ENCODE measurements around the gene PLIN4.

The PLIN4 gene

DNA sequence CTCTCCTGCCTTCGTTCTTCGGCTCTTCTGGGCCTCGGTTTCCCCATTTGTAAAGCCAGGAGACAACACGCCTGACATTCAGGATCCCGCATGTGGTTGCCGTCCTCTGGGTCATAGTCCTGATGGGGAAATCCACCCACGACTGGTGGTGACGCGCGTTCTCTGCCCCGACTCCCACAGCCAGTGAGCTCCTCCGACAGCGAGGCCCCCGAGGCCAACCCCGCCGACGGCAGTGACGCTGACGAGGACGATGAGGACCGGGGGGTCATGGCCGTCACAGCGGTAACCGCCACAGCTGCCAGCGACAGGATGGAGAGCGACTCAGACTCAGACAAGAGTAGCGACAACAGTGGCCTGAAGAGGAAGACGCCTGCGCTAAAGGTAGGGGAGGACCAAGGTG, 29.8 kb downstream of the PLIN4 start:
- DNase-seq: no peak

DNA sequence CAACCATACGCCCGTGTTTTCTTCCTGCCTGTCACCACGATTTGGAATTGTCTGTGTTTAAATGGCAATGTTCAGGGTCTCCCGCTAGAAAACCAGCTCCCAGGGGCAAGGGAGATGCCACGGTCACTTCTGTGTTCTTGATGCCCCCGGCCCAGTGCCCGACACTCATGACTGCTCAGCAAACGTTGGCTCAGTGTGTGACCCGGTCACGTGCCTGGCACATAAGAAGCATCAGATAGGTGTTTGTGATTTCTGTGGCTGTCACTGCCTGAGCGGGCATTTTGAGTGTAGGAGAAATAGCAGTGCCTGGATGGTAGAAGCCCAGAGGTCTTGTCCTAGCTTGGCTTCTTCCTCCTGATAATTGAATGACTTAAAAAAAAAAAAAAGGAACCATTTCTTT, 30.7 kb downstream of the PLIN4 start:
- no peak for DNase-seq

DNA sequence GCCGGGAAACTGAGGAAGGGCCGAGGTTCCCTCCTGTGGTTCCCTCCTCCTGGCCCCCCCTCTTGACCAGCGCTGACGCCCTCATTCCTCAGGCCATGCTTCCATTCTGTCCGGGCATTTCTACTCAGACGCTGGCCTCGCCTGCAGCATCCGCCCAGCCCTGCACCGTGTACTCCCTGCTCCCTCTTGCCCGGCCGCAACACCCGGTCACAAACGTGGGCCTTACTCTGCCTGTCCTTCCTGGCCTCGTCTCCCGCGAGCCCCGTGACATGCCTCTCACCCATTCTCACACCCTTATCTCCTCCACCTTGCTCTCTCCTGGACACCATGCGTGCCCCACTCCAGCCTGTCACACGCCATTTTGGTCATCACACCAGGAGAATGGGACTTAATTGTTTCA, 34.9 kb downstream of the PLIN4 start:
- DNase-seq: no peak

DNA sequence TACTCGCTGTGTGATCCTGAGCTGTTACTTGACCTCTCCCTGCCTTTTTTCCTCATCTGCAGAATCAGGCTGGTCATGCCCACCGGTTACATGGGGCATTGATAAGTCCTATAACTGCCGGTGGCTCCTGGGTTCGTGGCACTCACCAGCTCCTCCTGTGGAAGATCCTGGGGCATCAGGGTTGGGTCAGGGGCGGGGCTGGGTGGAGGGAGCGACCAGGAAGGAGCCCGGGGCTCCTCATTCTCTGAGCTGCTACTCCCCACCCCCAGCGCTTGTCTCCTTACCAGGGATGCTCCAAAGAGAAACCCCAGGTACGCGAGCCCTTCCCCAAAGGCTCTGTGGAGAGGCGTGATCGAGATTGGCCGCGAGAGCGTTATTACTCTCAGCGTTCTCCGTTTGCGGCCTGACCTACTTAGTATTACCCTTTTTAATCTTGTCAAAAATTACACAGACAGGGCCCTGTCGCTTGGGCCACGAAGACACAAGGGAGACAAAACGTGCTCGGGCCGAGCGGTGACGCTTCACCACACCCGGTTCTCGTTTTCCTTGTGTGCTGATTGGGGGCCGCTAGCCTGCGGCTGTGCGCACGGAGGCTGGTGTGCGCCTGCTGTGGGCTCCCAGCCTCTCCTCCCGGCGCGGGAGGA, 35.4 kb downstream of the PLIN4 start:
- DNase-seq: no peak

DNA sequence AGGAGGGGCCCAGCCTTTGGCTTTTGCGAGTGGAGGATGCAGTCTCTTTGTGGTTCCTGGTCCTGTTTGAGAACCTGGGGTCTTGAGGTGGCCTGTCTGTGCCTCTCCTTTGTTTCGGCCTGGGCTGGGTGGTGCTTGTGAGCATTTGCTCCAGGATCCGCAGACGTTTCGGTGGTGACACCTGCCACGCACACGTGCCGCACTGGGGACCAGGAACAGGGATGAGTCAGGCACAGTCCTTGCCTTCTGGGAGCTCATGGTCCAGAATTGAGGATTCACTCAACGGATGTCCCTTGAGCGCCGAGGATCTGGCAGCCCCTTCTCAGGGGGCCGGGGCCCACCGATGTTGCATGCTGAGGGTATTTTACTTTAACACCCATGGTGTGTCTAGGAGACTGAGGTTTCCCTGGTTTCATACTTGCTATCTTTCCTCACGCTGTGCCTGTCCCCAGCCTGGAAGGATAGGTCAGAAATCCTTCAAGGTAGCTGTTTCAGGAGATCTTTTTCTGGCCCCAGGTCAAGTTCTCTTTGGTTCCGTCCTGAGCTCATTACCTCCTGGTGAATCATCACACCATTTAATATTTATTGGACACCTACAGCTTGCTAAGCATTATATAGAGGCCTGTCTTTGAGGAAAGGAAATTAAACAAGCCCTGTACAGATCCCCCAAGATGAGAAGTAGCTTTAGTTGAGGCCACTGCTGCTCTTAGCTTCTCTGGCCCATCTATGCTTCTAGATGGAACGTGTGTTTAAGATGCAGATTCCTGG, 41.1 kb downstream of the PLIN4 start:
- DNase-seq: no peak

DNA sequence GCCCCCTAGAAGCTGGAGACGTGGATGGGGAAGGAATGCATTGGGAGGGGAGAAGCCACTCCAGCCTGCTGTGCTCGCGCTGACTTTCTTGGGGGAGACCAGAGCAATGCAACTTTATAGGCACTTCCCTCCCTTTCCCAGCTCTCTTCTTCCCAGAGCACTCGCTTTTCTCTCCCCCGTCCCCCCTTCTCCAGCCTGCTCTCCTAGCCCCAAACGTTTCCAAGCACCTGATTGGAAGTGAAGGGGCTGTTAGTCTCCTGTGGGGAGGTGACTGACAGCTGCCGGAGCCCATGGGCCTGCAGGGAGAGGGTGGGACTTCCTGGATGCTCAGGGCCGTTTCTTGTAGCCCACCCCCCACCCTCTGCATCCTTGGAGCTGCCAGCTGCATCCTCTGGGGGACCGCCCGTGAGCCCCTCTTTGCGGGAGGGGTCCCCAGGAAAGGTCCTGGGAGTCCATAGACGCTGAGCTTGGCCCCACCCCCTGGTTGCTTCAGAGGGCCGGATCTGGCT, 43.7 kb downstream of the PLIN4 start:
- no peak for DNase-seq

DNA sequence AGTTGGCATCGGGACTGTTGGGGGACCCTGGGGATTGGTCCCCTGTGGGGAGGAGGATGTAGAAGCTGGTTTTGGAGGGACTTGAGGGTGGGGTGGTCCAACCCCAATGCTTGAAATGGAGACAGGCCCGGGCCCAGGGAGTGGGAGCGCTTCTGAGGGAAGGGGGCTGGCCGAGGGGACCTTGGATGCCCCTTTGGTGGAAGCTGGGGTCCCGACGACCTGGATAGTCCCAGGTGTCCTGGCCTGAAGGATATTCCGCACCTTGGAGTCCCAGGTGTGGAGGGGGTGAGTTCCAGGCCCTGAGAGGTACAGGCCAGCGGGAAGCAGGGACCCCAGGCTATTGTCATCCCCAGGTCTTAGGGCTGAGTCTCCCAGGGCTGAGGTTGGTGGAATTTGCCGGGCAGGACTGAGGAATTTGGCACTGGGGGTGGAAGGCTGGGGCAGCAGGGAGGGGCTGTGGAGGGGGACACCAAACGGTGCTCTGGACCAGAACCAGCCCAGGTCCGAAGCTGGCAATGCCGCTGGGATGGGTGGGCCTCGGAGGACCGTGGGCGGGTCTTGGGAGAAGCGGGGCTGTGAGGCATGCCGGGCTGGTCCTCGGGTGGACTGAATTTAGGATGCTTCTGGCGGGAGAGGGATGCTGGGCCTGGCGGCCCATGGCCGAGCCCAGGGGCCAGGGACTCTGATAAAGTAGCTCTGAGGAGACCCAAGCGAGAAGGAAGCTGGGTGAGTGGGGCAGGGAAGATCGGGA, 44.3 kb downstream of the PLIN4 start:
- no peak for DNase-seq

DNA sequence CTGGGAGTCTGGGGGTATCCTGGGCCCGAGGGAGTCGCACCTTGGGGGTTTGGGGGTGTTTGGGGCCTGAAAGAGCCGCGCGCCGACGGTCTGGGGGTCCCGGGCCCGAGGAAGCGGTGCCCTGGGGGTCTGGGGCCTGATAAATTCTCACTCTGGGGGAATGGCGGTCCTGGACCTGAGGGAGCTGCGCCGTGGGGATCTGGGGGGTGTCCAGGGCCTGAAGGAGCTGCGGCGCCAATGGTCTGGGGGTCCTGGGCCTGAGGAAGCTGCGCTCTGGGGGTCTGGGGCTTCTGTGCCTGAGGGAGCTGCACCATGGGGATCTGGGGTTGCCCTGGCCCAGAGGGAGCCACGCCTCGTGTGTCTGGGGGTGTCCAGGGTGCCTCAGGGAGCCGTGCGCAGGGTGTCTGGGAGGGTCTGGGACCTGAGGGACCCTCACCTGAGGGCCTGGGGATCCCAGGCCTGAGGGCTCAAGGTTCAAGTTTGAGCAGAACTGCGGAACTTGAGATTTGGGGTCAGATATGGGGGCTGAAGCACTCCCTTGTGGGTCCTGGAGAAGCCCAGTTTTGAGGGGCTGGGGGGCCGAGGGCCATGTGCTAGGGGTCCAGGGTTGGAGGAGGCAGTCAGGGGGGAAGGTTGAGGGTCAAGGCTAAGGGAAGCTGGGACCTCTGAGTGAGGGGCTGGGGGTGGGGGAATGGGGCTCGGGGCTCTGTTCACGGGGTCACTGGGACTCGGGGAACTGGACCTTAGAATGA, 45.1 kb downstream of the PLIN4 start:
- DNase-seq: no peak

DNA sequence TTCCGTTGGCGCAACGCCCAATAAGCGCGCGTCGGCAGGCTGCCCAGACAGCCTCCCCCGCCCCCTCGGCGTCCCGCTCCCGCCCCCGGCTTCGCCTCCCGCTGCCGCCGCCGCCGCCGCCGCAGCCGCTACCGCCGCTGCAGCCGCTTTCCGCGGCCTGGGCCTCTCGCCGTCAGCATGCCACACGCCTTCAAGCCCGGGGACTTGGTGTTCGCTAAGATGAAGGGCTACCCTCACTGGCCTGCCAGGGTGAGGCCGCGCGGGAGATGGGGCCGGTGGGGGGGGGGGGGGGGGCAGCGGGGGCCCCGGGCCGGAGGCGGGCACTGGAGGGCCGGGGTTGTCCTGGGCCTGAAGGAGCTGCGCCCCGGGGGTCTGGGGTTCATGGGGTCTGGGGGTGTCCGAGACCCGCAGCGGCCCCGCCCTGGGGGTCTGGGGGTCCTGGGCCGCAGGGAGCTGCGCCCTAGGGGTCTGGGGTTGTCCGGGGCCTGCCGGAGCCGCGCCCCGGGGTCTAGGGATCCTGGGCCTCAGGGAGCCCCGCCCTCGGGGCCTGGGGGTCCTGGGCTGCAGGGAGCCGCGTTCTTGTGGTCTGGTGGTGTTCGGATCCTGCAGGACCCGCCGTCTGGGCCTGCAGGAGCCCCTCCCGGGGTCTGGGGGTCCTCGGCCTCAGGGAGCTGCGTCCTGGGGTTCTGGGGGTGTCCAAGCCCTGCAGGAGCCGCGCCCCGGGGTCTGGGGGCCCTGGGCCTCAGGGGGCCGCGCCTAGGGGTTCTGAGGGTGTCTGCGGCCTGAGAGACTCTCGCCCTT, 45.9 kb downstream of the PLIN4 start, which contains the start of gene HDGFL2:
Gene HDGFL2 (plus strand): TSS at position 124 of the 801 bp plus-strand sequence. CDS start 54 bp downstream, at position 178.
- no peak for DNase-seq

DNA sequence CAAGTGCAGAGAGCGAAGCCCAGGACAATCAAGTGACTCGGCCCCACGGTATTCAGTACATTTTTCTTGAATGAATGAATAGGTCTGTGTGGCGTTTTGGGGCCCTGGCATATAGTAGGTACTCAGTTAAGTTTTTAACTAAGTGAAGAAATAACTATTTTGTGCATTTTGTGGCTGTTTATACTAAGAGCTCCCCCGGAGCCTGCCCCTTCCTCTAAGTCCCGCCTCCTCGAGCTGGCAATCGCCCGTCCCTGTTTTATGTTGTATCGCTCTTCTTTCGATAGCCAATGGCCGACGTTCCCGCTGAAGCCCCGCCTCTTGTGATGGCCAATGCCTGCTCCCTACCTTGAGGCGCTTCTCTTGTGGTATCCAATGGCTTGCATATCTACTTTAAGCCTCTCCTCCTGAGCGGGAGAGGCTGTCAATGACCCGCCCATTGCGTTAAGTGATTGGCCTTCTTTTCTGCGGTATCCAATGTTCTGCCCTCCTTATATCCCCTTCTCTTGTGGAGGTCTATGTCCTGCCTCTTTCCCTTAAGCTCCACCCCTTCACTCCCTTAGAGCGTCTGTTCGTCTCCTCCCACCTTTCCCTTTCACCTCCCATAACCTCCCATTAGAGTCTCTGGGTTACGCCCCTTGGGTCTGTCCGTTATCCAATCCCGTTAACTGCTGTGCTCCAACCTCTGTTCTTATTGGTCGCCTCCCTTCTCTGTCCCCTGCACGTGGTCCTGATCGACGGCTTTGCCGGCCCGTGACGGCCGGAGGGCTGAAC, 46.7 kb downstream of the PLIN4 start:
- DNase-seq: peak; percentile 95

DNA sequence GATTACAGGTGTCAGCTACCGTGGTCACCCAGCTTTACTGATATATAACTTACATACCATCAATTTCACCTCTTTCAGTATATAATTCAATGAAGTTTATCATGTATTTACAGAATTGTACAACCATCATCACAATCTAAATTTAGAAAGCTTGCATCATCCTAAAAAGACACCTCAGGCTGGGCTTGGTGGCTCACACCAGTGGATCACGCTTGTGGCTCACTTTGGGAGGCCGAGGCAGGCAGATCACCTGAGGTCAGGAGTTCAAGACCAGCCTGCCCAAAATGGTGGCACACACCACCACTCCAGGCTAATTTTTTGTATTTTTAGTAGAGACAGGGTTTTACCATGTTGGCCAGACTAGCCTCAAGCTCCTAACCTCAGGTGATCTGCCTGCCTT, 50.5 kb downstream of the PLIN4 start:
- DNase-seq: no peak

DNA sequence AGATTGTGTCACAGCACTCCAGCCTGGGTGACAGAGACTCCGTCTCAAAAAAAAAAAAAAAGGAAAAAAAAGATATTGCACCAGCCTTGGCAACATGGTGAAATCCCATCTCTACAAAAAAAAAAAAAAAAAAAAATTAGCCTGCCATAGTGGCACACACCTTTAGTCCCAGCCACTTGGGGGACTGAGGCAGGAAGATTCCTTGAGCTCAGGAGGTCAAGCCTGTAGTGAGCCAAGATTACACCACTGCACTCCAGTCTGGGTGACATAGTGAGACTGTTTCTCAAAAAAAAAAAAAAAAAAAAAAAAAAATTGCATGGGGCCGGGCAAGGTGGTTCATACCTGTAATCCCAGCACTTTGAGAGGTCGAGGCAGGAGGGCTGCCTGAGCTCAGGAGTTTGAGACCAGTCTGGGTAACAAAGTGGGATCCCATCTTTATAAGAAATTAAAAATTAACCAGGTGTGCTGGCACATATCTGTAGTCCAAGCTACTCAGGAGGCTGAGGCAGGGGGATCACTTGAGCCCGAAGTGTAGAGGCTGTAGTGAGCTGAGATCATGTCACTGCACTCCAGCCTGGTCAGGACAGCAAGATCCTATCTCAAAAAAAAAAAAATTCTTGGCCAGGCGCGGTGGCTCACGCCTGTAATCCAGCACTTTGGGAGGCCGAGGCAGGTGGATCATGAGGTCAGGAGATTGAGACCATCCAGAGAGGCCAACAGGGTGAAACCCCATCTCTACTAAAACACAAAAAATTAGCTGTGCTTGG, 53.3 kb downstream of the PLIN4 start:
- no peak for DNase-seq

DNA sequence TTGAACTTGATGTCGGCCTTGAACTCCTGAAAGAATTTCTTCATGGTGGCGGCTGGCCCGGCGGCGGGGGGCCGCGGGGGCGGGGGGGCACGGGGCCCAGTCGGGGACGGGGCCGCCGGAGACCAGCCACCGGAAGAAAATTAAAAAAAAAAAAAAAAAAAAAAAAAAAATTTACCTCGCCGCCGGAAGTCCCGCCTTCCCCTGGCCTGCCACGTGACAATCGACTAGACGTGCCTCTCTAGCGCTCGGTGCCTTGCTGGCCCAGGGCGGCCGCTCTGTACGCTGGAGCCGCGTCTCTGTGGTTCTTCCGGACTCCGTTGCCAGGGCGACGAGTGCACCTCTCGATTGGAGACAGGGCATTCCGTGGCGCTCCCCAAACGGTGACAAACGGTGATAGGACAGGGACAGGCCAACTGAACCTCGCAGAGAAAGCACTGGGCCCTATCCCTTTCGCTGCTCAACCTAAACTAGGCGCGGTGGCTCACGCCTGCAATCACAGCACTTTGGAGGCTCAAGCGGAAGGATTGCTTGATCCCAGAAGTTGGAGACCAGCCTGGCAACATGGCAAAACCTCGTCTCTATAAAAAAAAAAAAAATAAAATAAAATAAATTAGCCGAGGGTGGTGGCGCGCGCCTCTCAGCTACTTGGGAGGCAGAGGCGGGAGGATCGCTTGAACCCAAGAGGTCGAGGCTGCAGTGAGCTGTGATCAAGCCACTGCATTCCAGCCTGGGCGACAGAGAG, 60.5 kb downstream of the PLIN4 start, which contains the start of gene UBXN6:
Gene UBXN6 (minus strand): TSS at position 141 of the 742 bp plus-strand sequence. CDS start 97 bp downstream, at position 44.
- DNase-seq: peak; percentile 98

DNA sequence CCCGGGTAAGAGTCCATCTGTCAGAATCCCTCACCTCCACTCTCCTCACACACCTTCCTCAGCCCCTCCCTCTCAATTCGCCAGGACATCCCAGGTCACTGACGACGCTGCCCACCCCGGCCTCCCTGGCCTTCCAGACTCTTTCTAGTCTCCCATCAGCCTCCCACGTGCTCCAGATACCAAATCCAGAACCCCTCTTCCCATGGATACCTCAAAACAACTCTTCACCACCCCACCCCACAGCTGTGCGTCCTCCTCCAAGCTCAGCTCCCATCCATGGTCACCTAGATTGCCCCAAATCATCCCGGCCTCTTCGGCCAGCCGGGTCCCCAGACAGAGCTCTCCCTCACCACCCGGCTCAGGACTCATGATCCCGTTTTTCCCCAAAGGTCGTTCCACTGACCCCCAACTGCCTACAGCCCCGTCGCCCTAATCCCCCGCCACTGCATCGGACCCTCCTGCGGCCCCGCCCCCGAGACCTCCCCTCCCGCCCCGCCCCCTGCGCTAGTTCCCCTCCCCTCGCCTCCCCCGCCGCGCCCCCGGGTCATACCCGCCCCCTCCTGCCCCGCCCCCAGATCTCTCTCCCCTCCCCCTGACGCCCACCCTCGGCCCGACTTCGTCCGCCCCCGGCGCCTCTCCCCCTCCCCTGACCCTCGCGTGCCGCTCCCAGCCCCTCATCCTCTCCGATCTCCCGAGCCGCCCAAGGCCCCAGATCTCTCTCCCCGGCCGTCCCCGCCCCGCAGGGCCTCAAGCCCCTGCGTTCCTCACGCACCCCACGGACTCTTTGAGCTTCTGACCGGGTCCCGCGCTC, 61.2 kb downstream of the PLIN4 start:
- DNase-seq: peak; percentile 51

DNA sequence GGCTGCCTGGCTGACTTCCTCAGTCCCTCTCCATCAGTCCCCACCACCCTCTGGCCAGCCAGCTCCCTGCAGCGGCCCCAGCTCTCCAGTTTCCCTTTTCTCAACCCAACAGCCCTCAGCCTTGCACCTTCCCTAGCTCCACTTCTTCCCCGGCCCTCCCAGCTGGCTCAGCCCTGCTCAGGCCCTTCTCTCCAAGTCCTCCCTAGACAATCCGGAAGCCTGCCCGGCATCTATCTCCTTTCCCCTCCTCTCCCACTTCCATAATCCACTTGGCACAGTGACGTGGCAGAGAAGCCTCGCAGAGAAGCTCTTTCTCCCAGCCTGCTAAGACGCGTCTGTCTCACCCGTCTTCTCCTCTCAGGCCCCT, 61.8 kb downstream of the PLIN4 start:
- DNase-seq: no peak

DNA sequence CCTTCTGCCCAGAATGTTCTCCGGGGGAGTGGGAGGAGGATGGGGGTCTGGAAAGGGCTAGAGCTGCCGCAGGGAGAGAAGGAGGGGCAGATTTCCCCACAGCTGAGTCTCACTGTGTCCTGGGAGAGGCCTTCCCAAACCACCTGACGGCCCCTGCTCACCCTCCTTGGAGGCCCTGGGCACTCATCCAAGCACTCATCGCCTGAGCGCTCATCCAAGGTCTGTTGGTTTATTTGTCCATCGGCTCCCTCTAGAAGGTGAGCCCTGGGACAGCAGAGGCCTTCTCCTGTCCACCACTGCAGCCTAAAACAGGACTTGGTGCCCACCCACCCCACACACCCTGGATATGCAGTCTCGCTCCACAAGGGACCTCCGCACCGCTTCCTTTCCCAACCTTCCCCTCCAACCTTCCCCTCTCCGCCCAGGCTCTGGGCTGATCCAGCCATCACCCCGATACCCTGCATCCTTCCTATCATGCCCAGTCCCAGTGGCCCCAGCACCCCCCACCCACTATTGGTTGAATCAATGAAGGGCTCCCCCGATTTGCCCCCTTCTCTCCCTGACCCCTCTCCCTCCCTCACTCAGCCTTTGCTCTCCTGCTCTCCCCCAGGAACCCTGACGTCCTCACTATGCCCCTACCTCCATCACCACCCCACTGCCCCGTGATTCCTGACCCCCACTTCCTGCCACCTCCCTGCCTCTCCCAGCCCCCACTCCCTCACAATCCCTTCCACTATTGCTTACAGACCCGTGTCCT, 62.4 kb downstream of the PLIN4 start:
- no peak for DNase-seq

DNA sequence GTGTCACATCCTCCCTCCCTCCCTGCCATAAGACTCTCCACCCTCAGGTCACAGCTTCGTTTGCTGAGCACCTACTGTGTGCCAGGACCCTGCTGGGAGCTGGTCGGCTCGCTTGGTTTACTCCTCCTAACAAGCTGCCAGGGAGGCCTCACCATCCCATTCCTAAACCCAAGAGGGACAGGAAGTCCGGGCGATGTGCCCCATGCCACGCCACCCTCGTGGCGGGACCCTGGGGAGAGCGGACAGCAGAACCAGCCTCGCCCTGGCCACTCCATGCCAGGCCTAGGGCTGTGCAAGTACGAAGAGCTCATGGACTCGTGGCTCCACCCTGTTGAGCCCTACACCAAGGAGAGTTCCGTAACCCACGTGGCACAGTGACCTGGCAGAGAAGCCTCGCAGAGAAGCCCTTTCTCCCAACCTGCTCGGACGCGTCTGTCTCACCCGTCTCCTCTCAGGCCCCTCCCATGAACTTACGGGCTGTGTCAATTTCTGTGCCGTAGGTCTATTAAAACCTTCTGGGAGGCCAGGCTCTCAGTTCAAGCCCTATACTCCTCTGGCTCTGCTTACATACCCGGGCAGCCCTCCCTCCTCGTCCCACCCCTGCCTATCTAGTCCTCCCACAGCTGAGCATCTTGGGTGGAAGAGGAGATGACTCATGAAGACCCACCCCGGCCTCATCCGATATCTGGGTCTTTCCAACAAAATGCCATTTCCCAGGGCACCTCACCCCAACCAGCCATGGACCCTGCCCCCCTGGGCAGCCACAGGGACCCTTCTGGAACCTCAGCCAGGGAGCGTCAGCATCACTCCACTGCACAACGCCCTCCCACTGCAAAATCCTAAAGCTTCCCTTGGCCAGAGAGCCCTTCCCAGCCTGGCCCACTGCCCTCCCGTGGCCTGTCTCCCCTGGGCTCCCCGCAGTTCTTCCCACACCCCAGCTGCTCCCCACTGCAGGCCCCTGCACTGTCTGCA, 63.3 kb downstream of the PLIN4 start:
- no peak for DNase-seq
